WTC11 (cell line): ENCODE data around the gene DTX2. TPM values are rescaled to one million over a fixed set of nuclear protein-coding genes. Genes with fewer than 3 reads are reported as not detected.
"Not testable (repeated sequence)": the region's sequence is repeated elsewhere in the genome, so short reads cannot be mapped to it uniquely, and the experiment has no call there.

Experiments
- ATAC-seq: fragments of 200-7000 bp; cut with Tn5 transposase; 2 replicates; pipeline ENCODE4 v1.10.0; 2021; ENCODE audit warnings: mild to moderate bottlenecking, moderate library complexity
- CTCF ChIA-PET: fragments of 300-600 bp; sonication (Branson Sonifier 250); formaldehyde crosslinking; loops from one replicate; lab custom pipeline; 2021; ENCODE audit warnings: antibody characterized with exemption; lab: Charles Lee
- POLR2A ChIA-PET: fragments of 350-600 bp; sonication (Branson Sonifier 250); formaldehyde crosslinking; loops from one replicate; lab custom pipeline; 2021; ENCODE audit warnings: antibody characterized with exemption; lab: Charles Lee
- DNase-seq: peaks from one replicate; pipeline ENCODE4 v3.0.0; 2021; ENCODE audit warnings: low spot score
- H3K27ac Mint-ChIP-seq: 2 replicates; pipeline ENCODE4 v1.8.0; 2021; ENCODE audit warnings: mixed read lengths
- H3K27me3 Mint-ChIP-seq: 2 replicates; pipeline ENCODE4 v1.8.0; 2021; ENCODE audit warnings: low read depth, mild to moderate bottlenecking, moderate library complexity, mixed read lengths
- H3K36me3 Mint-ChIP-seq: 2 replicates; pipeline ENCODE4 v1.8.0; 2021; ENCODE audit warnings: mixed read lengths
- H3K4me1 Mint-ChIP-seq: 2 replicates; pipeline ENCODE4 v1.8.0; 2022; ENCODE audit warnings: mixed read lengths
- H3K4me3 Mint-ChIP-seq: 2 replicates; pipeline ENCODE4 v1.8.0; 2021; ENCODE audit warnings: mild to moderate bottlenecking, moderate library complexity, mixed read lengths
- H3K9me3 Mint-ChIP-seq: 2 replicates; pipeline ENCODE4 v1.8.0; 2021; ENCODE audit warnings: mixed read lengths
- total RNA-seq: library from RNA; stranded (reverse); gene quantifications from 3 replicates; pipeline ENCODE4 v1.2.3, GENCODE V29; 2021
- TF ChIP-seq, protein P1 (sequence below): fragments of 200-600 bp; IDR thresholded peaks from 2 replicates; pipeline ENCODE4 v1.8.0; 2022; ENCODE audit warnings: antibody characterized with exemption

Gene DTX2
- total RNA-seq, 1 experiment from 2014 or later: 79.2 TPM

DNA sequence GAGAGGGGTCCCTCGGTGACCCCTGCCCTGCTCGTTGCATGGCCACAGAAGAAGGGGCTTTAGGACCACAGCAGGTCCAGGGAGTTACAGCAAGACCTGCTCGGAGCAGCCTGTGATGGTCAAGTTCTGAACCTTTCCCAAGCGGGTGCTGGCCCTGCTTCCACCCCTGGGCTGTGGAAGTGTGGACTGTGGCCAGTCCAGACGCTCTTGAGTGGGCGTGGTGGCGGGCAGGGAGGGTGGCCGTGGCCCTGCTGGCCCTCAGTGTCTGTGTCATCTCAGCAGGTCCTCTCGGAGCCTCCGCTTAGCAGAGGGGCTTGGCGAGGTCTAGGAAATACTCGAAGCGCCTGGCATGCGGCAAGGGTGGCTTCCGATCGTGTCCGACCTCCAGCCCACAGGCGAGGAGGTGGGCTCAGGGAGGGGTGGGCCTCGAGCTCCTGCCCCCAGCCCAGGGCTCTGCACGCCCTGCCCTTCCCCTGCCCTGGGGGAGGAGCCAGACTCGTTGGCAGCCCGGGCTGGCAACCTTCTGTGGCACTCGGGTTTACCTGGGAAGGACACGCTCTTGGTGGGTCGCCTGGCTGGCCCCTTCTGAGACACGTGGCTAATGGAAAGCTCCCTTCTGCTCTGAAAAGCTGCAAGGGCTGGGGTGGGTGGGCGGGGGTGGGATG is 36.5 kb downstream of the DTX2 start:
- H3K4me1 Mint-ChIP-seq, DNase-seq, H3K9me3 Mint-ChIP-seq, H3K36me3 Mint-ChIP-seq, H3K4me3 Mint-ChIP-seq, CTCF ChIA-PET, H3K27me3 Mint-ChIP-seq, POLR2A ChIA-PET, H3K27ac Mint-ChIP-seq, ATAC-seq: not testable (repeated sequence)

DNA sequence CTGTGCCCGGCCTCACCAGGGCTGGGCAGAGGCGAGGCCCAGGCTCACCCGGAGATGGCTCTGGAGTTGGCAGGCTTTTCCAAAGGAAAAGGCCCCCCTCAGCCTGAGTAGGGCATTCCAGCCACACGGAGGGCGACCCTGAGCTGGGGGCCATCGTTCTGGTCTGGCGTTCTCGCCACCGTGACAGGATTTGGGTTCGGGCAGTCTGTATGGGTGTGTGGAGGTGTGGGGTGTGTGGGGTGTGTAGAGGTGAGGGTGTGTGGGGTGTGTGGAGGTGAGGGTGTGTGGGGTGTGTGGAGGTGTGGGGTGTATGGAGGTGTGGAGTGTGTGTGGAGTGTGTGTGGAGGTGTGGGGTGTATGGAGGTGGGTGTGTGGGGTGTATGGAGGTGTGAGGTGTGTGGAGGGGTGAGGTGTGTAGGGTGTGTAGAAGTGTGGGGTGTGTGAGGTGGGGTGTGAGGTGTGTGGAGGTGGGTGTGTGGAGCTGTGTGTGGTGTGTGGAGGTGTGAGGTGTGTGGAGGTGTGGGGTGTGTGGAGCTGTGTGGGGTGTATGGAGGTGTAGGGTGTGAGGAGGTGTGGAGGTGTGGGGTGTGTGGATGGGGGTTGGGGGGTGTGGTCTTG is 37.2 kb downstream of the DTX2 start:
- H3K4me3 Mint-ChIP-seq, H3K4me1 Mint-ChIP-seq, CTCF ChIA-PET, H3K36me3 Mint-ChIP-seq, DNase-seq, POLR2A ChIA-PET, H3K27me3 Mint-ChIP-seq, H3K27ac Mint-ChIP-seq, ATAC-seq, H3K9me3 Mint-ChIP-seq: not testable (repeated sequence)

DNA sequence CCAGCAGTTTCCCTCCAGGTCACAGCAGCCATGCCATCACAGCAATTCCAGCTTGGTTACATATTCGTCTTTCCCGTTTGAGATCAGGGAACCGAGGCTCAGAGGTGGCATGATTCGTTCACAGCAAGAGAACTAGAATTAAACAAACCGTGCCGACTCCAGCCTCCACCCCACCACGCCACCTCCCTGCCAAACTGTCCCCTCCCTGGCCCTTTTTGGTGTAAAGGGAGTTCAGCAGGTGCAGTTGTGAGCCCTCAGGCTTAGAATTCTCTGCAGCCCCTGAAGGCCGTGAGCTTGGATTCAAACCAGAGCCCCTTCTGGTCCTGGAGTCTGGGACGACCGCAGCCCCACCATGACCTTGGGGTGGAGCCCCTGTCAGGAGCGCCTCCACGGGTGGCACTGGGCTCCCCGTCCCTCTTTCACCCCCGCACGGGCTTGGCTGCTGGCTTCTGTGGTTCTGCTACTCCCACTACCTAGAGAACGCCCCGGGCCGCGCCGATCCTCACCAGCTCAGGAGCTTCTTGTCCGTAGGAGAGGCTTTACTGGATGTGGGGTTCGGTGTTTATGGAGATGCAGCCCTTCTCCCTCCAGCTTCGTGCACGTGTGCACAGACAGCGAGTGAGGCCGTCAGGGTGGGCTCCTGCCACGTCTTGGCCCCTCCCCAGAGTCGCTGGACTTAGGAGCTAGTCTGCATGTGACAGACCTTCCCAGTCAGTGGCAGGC is 37.9 kb downstream of the DTX2 start:
- H3K4me1 Mint-ChIP-seq, CTCF ChIA-PET, POLR2A ChIA-PET, H3K9me3 Mint-ChIP-seq, H3K27ac Mint-ChIP-seq, H3K27me3 Mint-ChIP-seq, ATAC-seq, H3K4me3 Mint-ChIP-seq, DNase-seq, H3K36me3 Mint-ChIP-seq: not testable (repeated sequence)

DNA sequence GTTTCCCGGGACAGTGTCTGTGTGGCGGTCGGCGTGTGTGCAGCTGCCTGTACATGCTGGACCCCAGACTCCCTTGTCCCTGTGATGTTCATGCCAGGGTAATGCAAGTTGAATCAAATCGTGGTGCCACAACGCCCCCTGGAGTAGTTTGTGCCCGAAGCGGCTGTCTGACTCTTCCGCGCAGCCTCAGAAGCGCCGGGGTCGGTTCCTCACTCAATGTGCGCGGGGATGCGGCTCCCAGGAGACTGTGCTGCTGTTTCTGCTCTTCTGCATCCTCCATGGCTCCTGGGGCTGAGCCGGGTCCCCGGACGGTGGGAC is 38.4 kb downstream of the DTX2 start:
- H3K27ac Mint-ChIP-seq, H3K9me3 Mint-ChIP-seq, H3K4me1 Mint-ChIP-seq, H3K27me3 Mint-ChIP-seq, CTCF ChIA-PET, DNase-seq, POLR2A ChIA-PET, H3K4me3 Mint-ChIP-seq: not testable (repeated sequence)
- TF ChIP-seq, protein P1, sequence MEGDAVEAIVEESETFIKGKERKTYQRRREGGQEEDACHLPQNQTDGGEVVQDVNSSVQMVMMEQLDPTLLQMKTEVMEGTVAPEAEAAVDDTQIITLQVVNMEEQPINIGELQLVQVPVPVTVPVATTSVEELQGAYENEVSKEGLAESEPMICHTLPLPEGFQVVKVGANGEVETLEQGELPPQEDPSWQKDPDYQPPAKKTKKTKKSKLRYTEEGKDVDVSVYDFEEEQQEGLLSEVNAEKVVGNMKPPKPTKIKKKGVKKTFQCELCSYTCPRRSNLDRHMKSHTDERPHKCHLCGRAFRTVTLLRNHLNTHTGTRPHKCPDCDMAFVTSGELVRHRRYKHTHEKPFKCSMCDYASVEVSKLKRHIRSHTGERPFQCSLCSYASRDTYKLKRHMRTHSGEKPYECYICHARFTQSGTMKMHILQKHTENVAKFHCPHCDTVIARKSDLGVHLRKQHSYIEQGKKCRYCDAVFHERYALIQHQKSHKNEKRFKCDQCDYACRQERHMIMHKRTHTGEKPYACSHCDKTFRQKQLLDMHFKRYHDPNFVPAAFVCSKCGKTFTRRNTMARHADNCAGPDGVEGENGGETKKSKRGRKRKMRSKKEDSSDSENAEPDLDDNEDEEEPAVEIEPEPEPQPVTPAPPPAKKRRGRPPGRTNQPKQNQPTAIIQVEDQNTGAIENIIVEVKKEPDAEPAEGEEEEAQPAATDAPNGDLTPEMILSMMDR: peak; percentile 17; the same call in 1 of the 2 replicates
- peaks cover 11% of the 10 kb centered on the region for H3K36me3 Mint-ChIP-seq
- peak; percentile 70 for ATAC-seq

DNA sequence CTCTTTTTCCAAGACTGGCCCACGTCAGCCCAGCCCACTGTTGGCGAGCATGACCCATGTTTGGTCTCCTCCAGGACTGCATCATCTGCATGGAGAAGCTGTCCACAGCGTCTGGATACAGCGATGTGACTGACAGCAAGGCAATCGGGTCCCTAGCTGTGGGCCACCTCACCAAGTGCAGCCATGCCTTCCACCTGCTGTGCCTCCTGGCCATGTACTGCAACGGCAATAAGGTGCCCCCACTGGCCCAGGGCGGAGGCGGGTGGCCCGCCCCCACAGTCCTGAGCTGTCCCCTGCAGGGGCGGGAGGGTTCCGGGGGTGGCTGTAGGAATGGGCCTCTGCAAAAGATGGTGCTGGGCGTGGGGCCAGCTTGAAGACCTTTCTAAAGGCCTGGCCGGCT is 40.7 kb downstream of the DTX2 start:
- CTCF ChIA-PET, H3K4me1 Mint-ChIP-seq, ATAC-seq, H3K27me3 Mint-ChIP-seq, H3K27ac Mint-ChIP-seq, H3K9me3 Mint-ChIP-seq, DNase-seq, H3K4me3 Mint-ChIP-seq, POLR2A ChIA-PET: not testable (repeated sequence)
- H3K36me3 Mint-ChIP-seq: peaks cover 17% of the 10 kb centered on the region

DNA sequence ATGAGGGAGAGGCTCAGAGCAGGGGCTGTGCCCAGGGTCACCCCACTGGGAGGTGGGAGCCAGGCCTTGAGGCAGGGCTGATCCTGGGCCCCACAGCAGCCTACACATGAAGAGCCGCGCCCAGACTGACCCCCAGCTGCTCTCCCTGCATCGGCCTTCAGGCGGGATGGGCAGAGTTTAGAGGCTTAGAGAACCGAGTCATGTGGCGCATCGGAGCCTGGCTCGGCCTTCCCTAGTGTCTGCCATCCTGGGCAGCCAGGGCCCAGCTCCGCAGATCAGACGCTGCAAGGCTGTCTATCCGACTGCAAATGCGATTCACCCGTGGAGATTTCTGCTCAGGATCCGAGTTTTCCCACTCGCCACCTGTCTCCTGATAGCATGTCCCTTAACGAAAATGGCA is 41.3 kb downstream of the DTX2 start:
- POLR2A ChIA-PET, H3K9me3 Mint-ChIP-seq, CTCF ChIA-PET, H3K27me3 Mint-ChIP-seq, H3K4me3 Mint-ChIP-seq, ATAC-seq, H3K27ac Mint-ChIP-seq, DNase-seq, H3K4me1 Mint-ChIP-seq: not testable (repeated sequence)
- H3K36me3 Mint-ChIP-seq: peaks cover 18% of the 10 kb centered on the region

DNA sequence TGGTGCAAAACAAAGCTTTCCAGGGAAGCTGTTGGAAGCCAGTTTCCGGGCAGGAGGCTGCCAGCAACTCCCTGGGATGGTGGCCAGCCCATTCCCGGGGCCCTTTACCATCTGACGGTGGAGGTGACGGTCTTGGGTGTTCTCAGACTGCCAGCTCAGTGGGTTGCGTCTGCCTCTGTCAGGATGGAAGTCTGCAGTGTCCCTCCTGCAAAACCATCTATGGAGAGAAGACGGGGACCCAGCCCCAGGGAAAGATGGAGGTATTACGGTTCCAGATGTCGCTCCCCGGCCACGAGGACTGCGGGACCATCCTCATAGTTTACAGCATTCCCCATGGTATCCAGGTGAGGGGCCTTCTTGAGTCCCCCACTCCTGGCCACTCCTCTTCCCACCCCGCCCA is 41.7 kb downstream of the DTX2 start:
- H3K4me1 Mint-ChIP-seq, POLR2A ChIA-PET, ATAC-seq, DNase-seq, H3K27me3 Mint-ChIP-seq, H3K4me3 Mint-ChIP-seq, H3K9me3 Mint-ChIP-seq, H3K27ac Mint-ChIP-seq, CTCF ChIA-PET: not testable (repeated sequence)
- H3K36me3 Mint-ChIP-seq: peaks cover 20% of the 10 kb centered on the region

DNA sequence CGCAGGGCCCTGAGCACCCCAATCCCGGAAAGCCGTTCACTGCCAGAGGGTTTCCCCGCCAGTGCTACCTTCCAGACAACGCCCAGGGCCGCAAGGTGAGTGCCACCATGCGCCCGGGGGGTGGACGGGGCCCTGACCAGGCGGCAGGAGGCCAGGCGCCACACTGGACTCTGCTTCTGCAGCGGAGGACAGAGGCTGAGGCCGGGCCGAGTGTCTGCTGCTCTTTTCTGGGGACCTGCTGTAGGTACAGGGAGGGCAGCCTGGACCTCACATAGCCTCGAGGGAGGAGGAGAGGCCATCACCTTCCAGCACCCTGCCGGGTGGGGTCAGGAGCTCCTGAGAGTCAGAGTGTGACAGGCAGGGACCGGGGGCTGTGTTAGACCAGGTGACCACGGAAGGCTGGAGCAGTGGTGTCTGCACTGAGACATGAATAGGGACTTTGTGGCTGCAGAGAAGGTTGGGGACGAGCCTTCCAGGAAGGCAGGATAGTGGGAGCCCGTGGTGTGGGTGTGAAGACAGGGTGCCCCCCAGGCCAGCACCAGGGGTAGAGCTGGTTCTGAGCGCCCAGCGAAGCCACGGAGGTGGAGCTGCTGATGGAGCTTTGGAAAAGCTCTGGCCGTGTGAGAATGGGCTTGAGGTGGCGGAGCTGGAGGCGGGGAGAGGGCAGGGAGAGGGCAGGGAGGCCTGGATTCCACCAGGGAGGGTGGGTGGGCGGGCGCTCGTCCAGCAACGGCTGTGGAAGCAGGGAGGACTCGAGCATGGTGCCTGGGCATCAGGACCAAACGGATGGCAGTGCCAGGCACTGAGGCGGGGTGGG is 43.0 kb downstream of the DTX2 start:
- Mint-ChIP-seq H3K36me3 (peaks cover 20% of the 10 kb centered on the region), H3K27ac (peak overlapping the region; percentile 68; the same call in 1 of the 2 replicates)
- DNase-seq, H3K4me1 Mint-ChIP-seq, H3K27me3 Mint-ChIP-seq, ATAC-seq, H3K9me3 Mint-ChIP-seq, CTCF ChIA-PET, H3K4me3 Mint-ChIP-seq, POLR2A ChIA-PET: not testable (repeated sequence)
